Activated CD4-positive, alpha-beta T cell treated with anti-CD3 and anti-CD28 coated beads, Interleukin-2, amount 10 ng/mL, durations not matched to agents 24 days and 14 days (primary cell): ENCODE results near the gene PAPOLB. TPM values are rescaled to one million over a fixed set of nuclear protein-coding genes. Genes with fewer than 3 reads are reported as not detected.

Source experiments
- DNase-seq: peaks from one replicate; pipeline ENCODE4 v3.0.0; 2022
- H3K27ac Mint-ChIP-seq: one replicate; pipeline ENCODE4 v1.8.0; 2022; ENCODE audit warnings: mild to moderate bottlenecking, mixed read lengths
- H3K27me3 Mint-ChIP-seq: one replicate; pipeline ENCODE4 v1.8.0; 2022; ENCODE audit warnings: mixed read lengths
- H3K36me3 Mint-ChIP-seq: one replicate; pipeline ENCODE4 v1.8.0; 2022; ENCODE audit warnings: low read depth, mild to moderate bottlenecking, mixed read lengths
- H3K4me1 Mint-ChIP-seq: one replicate; pipeline ENCODE4 v1.8.0; 2021; ENCODE audit warnings: mixed read lengths
- H3K4me3 Mint-ChIP-seq: one replicate; pipeline ENCODE4 v1.8.0; 2022; ENCODE audit warnings: mild to moderate bottlenecking, moderate library complexity, mixed read lengths
- H3K9me3 Mint-ChIP-seq: one replicate; pipeline ENCODE4 v1.8.0; 2021; ENCODE audit warnings: mixed read lengths
- intact Hi-C: fragments of 100-400 bp; cut with micrococcal nuclease; formaldehyde crosslinking; loops from one replicate; pipeline ENCODE4 v1.15.1; 2023
- total RNA-seq: library from RNA; stranded (reverse); gene quantifications from 2 replicates; pipeline ENCODE4 v1.2.3, GENCODE V29; 2022

The PAPOLB gene
- total RNA-seq, 1 donor from 2014 or later, result not detected

DNA sequence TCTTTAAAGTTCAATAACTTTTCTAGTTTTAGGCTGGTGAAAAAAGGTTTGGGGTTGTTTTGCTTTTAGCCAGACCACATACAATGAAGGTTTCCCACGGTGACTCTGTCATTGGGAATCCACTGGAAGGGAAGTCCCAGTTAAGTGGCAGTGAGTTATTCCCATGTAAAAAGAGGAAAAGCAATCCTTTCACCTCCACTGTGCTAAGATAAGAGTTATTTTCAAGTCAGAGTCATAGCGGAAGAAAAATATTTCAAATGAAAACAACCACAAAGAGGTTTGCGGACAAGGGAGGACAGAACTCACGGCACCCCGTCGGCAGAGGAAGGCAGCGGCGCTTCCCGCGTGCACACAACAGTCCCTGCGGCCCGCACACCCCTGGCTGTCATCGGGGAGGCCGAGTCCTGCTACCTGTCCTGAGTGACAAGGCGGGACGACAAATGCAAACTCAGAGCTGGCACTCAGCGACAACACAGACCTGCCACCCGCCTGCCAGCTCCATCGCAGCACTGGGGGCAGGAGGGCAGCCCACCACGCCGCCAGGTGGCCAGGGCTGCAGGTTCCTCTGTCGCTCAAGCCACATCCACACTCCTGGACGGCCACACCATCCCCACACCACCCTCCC, 9.3 kb upstream of the PAPOLB start:
- Mint-ChIP-seq H3K9me3 (no peaks in the 10 kb centered on the region), H3K4me3 (no peak overlapping the region), H3K27ac (no peak overlapping the region), H3K36me3 (no peaks in the 10 kb centered on the region), H3K27me3 (peaks cover 21% of the 10 kb centered on the region), H3K4me1 (peaks cover 4% of the 10 kb centered on the region)
- DNase-seq, result no peak
- intact Hi-C loops, result no loop called here

DNA sequence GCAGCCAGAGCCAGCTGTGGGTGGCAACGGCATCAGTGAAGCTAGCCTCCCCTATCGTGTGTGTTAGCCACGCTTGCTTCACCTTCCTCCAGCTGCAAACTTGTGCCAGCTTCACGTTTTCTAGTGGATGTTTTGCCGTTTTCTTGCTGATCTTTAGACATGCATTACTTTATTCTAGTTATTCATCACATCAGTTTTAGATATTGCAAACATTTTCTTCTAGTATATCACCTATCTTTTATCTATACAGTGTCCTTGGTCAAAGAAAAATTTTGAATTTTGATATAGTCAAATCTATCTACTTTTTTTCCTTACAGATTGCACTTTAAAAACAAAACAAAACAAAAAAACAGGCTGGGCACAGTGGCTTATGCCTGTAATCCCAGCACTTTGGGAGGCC, 6.7 kb upstream of the PAPOLB start:
- peaks cover 4% of the 10 kb centered on the region for H3K4me1 Mint-ChIP-seq
- H3K4me3 Mint-ChIP-seq, result no peak overlapping the region
- DNase-seq, result no peak
- no peak overlapping the region for H3K27ac Mint-ChIP-seq
- no peaks in the 10 kb centered on the region for H3K36me3 Mint-ChIP-seq
- peaks cover 6% of the 10 kb centered on the region for H3K9me3 Mint-ChIP-seq
- H3K27me3 Mint-ChIP-seq, result peaks cover 41% of the 10 kb centered on the region
- intact Hi-C loops, result no loop called here

DNA sequence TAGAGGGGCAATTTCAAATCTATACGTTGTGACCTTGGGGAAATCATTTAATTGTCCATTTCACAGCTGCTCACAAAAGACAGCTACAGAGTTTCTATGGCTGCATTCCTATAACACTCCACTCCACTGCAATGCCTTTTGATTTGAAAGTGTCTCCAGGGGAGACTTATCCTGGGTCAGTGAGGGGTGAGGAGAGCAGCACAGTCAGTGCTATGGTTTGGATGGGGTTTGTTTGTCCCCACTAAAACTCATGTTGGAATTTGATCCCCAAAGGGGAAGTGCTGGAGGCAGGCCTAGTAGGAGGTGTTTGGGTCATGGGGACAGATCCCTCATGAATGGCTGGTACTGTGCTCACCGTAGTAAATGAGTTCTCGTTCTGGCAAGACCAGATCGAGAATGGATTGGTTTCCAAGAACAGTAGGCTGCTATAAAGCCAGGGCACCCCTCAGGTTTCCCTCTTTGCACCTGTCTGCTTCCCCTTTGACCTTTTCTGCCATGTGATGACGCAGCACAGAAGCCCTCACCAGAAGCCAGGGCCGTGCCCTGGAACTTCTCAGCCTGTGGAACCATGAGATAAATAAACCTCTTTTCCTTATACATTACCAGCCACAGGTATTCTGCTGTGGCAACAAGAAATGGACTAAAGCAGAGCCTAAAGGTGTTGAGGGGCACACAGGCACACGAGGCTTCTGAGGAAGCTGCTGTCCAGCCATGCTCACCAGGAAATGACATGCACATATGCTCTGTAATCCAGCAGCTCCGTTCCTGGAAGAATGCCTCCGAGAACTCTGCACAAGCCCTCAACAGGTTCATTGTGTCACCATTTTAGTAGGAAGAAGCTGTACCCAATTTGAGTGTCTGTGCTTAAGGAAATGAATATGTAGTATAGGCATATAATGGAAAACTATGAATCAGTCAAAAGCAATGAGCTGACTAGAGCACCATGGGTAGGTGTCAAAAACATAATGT, 5.0 kb upstream of the PAPOLB start:
- no peaks in the 10 kb centered on the region for H3K36me3 Mint-ChIP-seq

DNA sequence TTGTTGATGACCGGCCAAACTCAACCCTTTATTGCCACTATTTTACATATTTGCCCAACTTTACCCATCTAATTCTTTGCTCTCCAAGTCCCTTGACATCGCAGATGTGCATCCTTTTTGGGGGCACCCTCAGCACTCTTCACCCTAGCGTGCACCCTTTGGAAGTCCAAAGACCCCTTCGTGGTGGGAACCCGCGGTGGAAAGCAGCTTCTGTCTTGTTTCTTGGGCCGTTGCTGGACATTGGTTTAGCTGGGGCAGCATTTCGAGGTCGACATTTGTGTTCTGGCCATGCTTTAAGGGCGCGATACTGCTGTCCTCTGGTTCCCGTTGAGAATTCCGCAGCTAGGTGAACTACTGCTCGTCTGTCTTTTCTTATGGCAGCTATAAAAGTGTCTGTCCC, 326 bp upstream of the PAPOLB start:
- Mint-ChIP-seq H3K36me3 (no peaks in the 10 kb centered on the region), H3K27me3 (peaks cover 66% of the 10 kb centered on the region), H3K27ac (no peak overlapping the region), H3K4me1 (no peaks in the 10 kb centered on the region), H3K4me3 (no peak overlapping the region), H3K9me3 (peaks cover 10% of the 10 kb centered on the region)
- no peak for DNase-seq
- intact Hi-C loops, result no loop called here

More for the DNA sequence above, 5.0 kb upstream of the PAPOLB start:
- peaks cover 49% of the 10 kb centered on the region for H3K27me3 Mint-ChIP-seq
- H3K4me3 Mint-ChIP-seq, result no peak overlapping the region
- peaks cover 4% of the 10 kb centered on the region for H3K4me1 Mint-ChIP-seq
- DNase-seq, result no peak
- intact Hi-C loops, result no loop called here
- H3K27ac Mint-ChIP-seq, result no peak overlapping the region
- H3K9me3 Mint-ChIP-seq, result peaks cover 6% of the 10 kb centered on the region

DNA sequence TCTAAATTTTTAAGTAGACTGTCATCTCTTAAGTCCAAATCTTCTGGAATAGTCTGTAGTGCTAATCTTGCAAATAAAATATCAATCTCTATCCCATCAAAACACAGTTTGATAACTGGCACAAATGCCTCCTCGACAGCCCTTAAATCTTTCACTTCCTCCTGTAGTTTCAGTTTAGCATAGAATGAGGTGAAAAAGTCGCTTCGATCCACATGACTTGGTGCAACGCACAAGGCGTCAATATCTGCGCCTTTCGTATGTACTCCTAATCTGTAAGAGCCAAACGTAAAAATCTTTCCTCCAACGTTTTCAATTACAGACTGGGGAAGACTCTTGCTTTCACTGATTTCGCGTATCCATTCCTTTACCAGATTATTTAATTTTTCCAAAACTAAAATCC, 603 bp downstream of the PAPOLB start:
- intact Hi-C loops, result no loop called here
- Mint-ChIP-seq H3K27me3 (peaks cover 66% of the 10 kb centered on the region), H3K9me3 (peaks cover 10% of the 10 kb centered on the region), H3K4me1 (no peaks in the 10 kb centered on the region), H3K27ac (no peak overlapping the region), H3K4me3 (no peak overlapping the region), H3K36me3 (no peaks in the 10 kb centered on the region)
- DNase-seq, result no peak

DNA sequence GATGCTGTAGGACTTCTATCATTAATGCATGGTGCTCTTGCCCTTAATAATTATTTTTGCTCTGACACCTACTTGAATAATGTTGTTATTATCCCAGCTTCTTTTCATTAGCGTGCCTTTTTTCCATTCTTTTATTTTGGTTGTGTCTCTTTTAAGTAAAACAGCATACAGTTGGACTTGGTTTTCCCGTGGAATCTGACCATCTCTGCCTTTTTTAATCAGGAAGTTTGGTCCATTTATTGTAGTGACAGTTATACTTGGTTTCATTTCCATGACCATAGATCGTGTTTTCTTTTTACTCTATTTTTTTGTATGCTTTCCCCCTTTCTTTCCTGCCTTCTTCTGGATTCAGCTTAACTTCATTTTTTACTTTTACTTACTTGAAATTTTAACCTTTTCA, 4.6 kb downstream of the PAPOLB start:
- Mint-ChIP-seq H3K4me3 (no peak overlapping the region), H3K27me3 (peaks cover 34% of the 10 kb centered on the region), H3K4me1 (no peaks in the 10 kb centered on the region), H3K9me3 (peaks cover 4% of the 10 kb centered on the region), H3K27ac (no peak overlapping the region), H3K36me3 (no peaks in the 10 kb centered on the region)
- intact Hi-C loops, result no loop called here
- no peak for DNase-seq

DNA sequence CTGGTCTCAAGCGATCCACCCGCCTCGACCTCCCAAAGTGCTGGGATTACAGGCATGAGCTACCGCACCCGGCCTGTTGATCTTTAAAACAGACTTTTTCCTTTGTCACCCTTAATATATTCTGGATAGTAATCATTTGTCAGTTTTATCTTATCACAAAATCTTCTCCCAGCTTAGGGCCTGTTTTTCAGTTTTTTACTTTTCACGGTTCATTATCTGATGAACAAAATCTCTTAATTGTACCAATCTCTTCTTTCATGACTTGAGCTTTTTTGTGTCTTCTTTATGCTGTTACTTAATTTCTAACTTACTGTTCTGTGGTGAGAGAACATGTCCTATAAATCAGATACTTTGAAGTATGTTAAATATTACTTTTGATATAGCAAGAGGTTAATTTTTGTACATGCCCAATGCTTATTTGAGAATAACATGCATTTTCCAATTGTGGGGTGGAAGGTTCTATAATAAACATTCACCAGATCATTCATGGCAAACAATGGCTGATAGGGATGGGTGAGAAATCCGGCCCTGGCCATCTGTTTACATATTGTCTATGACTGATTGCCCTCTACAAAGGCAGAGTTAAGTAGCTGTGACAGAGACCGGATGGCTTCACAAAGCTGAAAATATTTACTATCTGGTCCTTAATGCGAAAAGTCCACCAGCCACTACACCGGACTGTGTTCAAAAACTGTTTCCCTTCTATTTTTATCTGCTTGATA, 5.3 kb downstream of the PAPOLB start:
- Mint-ChIP-seq H3K4me1 (peaks cover 3% of the 10 kb centered on the region), H3K9me3 (peaks cover 4% of the 10 kb centered on the region), H3K27me3 (peaks cover 32% of the 10 kb centered on the region), H3K27ac (no peak overlapping the region), H3K4me3 (no peak overlapping the region), H3K36me3 (no peaks in the 10 kb centered on the region)
- no peak for DNase-seq
- intact Hi-C loops, result no loop called here

DNA sequence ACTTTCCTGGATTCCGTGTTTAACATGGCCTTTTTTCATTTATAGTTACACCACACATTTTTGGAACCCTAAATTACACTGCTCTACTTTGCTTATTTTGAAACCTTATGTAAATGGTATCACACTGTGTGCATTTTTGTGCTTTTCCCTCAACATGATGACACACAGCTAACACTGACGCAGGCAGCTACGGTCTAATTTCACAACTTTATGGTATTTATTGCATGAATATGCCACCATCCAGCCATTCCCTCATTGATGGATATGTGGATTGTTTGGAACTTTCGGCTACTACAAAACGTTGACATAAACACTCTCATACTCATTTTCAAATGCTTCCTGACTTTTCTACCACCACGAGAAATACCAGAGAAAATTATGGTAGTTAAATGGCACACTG, 6.9 kb downstream of the PAPOLB start:
- no peak for DNase-seq
- intact Hi-C loops, result no loop called here
- Mint-ChIP-seq H3K27me3 (peaks cover 18% of the 10 kb centered on the region), H3K9me3 (no peaks in the 10 kb centered on the region), H3K4me1 (peaks cover 6% of the 10 kb centered on the region), H3K27ac (no peak overlapping the region), H3K36me3 (no peaks in the 10 kb centered on the region), H3K4me3 (no peak overlapping the region)

DNA sequence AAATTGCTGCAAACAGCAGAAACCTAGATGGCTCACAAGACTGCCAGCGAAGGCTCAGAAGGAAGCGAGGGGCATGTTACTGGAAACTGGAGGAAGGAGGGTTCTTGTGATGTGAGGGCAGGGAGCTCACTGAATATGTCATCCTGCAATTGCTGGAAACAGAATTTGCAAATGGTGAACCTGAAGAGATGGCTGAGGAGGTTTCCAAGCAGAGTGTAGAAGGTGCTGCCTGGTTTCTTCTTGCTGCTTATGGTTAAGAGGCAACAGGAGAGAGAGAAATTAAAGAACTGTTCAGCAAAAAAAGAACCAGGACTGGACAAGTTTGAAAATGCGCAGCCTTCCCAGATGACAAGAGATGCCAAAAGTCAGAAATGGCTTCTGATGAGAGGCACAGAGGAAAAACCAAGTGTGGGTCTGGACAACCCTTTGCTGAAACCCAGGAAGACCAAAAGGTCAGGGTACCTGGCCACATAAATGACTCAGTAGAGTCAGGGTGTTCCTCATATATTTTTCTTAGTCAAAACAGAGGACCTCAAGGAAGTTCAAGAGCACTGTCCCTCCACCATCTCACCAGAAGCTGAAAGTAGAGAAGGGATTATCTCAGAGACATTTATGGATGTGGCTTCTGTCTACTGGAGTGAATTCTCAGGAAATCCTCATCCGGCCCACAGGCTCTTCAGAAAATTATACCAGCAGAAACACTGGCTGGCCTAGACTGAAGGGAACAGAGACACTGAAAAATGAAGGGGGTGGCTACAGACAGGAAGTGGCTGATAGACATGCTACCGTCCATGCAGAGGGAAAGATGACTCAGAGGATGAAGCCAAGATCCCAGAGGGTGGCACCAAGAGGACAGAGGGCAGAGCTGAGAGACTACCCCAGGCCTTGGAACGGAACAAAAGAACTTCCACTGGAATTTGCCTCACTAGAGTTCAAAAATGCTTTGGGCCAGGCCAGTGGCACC, 10.1 kb downstream of the PAPOLB start:
- Mint-ChIP-seq H3K4me1 (peaks cover 6% of the 10 kb centered on the region), H3K9me3 (no peaks in the 10 kb centered on the region), H3K27me3 (peaks cover 11% of the 10 kb centered on the region), H3K27ac (no peak overlapping the region), H3K4me3 (no peak overlapping the region), H3K36me3 (no peaks in the 10 kb centered on the region)
- intact Hi-C loops, result no loop called here
- DNase-seq, result no peak

DNA sequence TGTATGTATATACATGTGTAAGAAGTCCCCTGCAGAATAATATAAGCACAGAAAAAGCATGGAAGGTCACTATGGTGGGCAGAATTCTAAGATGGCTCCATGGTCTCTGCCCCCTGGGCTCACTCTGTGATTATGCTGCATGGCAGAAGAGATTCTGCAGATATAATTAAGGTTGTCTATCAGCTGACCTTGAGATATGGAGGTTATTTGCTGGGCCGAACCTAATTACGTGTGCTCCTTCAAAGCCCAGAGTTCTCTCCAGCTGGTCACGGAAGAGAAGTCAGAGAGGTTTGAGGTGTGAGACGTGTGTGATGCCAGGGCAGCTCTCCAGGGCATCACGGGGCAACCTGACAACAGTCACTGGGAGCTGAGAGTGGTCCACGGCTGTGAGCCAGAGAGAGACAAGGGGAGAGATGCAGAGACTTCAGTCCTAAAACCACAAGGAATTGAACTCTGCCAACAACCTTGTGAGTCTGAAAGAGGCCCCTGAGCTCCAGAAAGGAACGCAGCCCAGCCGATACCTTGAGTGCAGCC, 11.5 kb downstream of the PAPOLB start:
- DNase-seq, result no peak
- Mint-ChIP-seq H3K4me1 (peaks cover 6% of the 10 kb centered on the region), H3K4me3 (no peak overlapping the region), H3K36me3 (no peaks in the 10 kb centered on the region), H3K27ac (no peak overlapping the region), H3K27me3 (peaks cover 14% of the 10 kb centered on the region), H3K9me3 (no peaks in the 10 kb centered on the region)
- intact Hi-C loops, result no loop called here

DNA sequence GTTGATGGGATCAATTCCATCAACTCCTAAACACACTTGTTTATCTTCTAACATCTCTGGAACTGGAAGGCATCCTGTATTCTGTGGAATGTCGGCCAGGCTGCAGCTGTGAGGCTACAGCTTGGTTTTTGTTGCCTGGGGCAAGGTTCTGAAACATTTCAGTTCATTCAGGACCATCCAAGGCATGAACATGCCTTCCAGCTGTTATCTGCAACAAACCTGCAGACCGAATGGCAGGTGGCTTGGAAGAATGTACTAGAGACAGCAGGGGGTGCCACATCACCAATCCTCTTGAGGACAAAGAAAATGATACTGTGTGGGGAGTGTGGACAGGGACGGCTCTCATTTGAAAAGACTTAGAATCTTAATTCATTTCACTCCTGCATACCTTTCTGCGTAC, 12.4 kb downstream of the PAPOLB start:
- Mint-ChIP-seq H3K4me1 (peaks cover 6% of the 10 kb centered on the region), H3K4me3 (no peak overlapping the region), H3K27ac (no peak overlapping the region), H3K36me3 (no peaks in the 10 kb centered on the region), H3K27me3 (peaks cover 20% of the 10 kb centered on the region), H3K9me3 (no peaks in the 10 kb centered on the region)
- DNase-seq, result peak; percentile 69
- intact Hi-C loops, result no loop called here

DNA sequence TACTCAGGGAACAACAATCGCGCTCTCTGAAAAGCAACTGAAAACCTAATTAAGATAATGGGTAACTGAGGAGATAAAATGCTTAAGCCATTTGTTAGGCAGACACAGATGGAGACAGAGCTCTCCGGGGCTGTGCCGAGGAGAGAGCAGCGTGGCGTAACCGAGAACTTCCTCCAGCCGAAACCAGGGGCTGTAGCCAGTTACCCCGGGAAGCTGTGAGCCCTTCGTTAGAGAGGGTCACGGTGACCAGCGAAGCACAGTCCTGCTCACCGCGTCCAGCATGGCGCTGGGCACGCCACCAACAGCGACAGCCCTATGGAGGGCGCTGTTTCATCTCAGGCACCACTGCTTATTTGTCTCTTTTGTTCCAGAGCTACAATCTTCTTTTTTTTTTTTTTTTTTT, 16.1 kb downstream of the PAPOLB start:
- intact Hi-C loops, result no loop called here
- no peak overlapping the region for H3K4me3 Mint-ChIP-seq
- DNase-seq, result no peak
- H3K9me3 Mint-ChIP-seq, result no peaks in the 10 kb centered on the region
- no peaks in the 10 kb centered on the region for H3K36me3 Mint-ChIP-seq
- no peak overlapping the region for H3K27ac Mint-ChIP-seq
- no peaks in the 10 kb centered on the region for H3K4me1 Mint-ChIP-seq
- peaks cover 20% of the 10 kb centered on the region for H3K27me3 Mint-ChIP-seq
